ENCODE results near the gene ANXA4. TPM values are rescaled to one million over a fixed set of nuclear protein-coding genes. Genes with fewer than 3 reads are reported as not detected.

The ANXA4 gene
- total and polyA plus RNA-seq, 2 of the 13 experiments (the other 11 are each of a cell fraction or from before 2014, with no cell fraction given), result 155 to 168 TPM

DNA sequence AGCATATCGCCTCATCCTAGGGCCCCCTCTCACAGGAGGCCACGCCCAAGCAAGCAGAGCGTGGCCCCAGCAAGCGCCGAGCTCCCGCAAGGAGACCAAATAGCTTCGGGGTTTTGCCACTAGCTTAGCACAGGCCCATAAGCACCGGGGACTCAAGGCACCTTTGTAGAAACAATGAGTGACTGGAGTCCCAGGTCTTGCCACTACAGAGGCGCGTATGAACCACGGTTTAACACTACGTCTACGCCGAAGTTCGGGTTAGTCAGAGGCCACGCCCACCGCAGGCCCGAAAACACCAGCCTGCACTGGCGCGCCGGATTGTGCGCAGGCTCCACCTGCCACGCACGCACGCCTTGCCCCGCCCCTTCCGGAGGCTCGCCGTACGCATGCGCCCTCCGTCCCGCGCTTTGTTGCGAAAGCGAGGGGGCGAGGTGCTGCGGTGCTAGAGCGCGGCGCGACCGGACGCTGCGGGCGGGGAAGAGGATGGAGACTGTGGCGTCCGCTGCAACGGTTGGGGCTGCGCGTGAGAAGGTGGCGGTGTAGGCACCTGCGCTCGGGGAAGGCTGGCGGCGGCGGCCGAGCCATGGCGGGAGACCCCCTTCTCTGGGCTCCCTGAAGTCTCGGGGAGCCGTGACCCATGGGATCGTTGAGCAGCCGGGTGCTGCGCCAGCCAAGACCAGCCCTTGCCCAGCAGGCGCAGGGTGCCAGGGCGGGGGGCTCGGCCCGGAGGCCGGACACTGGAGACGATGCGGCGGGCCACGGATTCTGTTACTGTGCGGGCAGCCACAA, 87.5 kb downstream of the ANXA4 start, which contains the start of gene GMCL1 (continued):
- TF ChIP-seq RBM39 (IDR thresholded peaks at IDR 0.05; ENCODE audit: low read depth, low read length, poor library complexity, severe bottlenecking) (no peak), ZNF768 (CRISPR knock-in tag; IDR thresholded peaks at IDR 0.05) (peak; percentile 54; the same call in 1 of the 2 replicates), ARNT (IDR thresholded peaks at IDR 0.05) (no peak), MBNL3 (CRISPR knock-in tag; conservative IDR thresholded peaks at IDR 0.05) (no peak), SMAD9 (CRISPR knock-in tag; IDR thresholded peaks at IDR 0.05) (peak; percentile 77; the same call in 1 of the 2 replicates), ZBTB21 (CRISPR knock-in tag; IDR thresholded peaks at IDR 0.05) (no peak; the same call in 1 of the 2 replicates), TP53 (CRISPR knock-in tag; conservative IDR thresholded peaks at IDR 0.05) (no peak; the same call in 1 of the 2 replicates), ZNF3 (CRISPR knock-in tag; IDR thresholded peaks at IDR 0.05) (no peak), PAF1 (CRISPR knock-in tag; IDR thresholded peaks at IDR 0.05) (no peak), EHMT2 (IDR thresholded peaks at IDR 0.05; ENCODE audit: borderline replicate concordance, low read depth, low read length) (no peak), RORA (CRISPR knock-in tag; IDR thresholded peaks at IDR 0.05) (no peak), JARID2 (CRISPR knock-in tag; IDR thresholded peaks at IDR 0.05; ENCODE audit: insufficient replicate concordance) (peak; percentile 98), BORCS8-MEF2B (CRISPR knock-in tag; IDR thresholded peaks at IDR 0.05) (peak; percentile 87; the same call in 1 of the 2 replicates), ZNF569 (CRISPR knock-in tag; IDR thresholded peaks at IDR 0.05; ENCODE audit: borderline replicate concordance) (no peak), KDM3A (CRISPR knock-in tag; IDR thresholded peaks at IDR 0.05; ENCODE audit: low read depth) (peak; percentile 98), YEATS4 (CRISPR knock-in tag; IDR thresholded peaks at IDR 0.05; ENCODE audit: borderline replicate concordance) (peak; percentile 99), REXO4 (CRISPR knock-in tag; IDR thresholded peaks at IDR 0.05; ENCODE audit: borderline replicate concordance) (peak; percentile 29; the same call in 1 of the 2 replicates), DNMT3B (CRISPR knock-in tag; conservative IDR thresholded peaks at IDR 0.05) (peak; percentile 91; the same call in 1 of the 2 replicates), ZNF230 (CRISPR knock-in tag; IDR thresholded peaks at IDR 0.05) (peak; percentile 96), LCORL (IDR thresholded peaks at IDR 0.05) (no peak), LCORL (CRISPR knock-in tag; IDR thresholded peaks at IDR 0.05) (peak; percentile 97), ZNF382 (CRISPR knock-in tag; IDR thresholded peaks at IDR 0.05; ENCODE audit: borderline replicate concordance) (no peak)
- TF ChIP-seq, protein P1, sequence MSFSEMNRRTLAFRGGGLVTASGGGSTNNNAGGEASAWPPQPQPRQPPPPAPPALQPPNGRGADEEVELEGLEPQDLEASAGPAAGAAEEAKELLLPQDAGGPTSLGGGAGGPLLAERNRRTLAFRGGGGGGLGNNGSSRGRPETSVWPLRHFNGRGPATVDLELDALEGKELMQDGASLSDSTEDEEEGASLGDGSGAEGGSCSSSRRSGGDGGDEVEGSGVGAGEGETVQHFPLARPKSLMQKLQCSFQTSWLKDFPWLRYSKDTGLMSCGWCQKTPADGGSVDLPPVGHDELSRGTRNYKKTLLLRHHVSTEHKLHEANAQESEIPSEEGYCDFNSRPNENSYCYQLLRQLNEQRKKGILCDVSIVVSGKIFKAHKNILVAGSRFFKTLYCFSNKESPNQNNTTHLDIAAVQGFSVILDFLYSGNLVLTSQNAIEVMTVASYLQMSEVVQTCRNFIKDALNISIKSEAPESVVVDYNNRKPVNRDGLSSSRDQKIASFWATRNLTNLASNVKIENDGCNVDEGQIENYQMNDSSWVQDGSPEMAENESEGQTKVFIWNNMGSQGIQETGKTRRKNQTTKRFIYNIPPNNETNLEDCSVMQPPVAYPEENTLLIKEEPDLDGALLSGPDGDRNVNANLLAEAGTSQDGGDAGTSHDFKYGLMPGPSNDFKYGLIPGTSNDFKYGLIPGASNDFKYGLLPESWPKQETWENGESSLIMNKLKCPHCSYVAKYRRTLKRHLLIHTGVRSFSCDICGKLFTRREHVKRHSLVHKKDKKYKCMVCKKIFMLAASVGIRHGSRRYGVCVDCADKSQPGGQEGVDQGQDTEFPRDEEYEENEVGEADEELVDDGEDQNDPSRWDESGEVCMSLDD (CRISPR knock-in tag; IDR thresholded peaks at IDR 0.05; ENCODE audit: borderline replicate concordance), result no peak
- TF ChIP-seq, protein P2, sequence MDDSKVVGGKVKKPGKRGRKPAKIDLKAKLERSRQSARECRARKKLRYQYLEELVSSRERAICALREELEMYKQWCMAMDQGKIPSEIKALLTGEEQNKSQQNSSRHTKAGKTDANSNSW (CRISPR knock-in tag; IDR thresholded peaks at IDR 0.05; ENCODE audit: borderline replicate concordance), result peak; percentile 96
- TF ChIP-seq, protein P3, sequence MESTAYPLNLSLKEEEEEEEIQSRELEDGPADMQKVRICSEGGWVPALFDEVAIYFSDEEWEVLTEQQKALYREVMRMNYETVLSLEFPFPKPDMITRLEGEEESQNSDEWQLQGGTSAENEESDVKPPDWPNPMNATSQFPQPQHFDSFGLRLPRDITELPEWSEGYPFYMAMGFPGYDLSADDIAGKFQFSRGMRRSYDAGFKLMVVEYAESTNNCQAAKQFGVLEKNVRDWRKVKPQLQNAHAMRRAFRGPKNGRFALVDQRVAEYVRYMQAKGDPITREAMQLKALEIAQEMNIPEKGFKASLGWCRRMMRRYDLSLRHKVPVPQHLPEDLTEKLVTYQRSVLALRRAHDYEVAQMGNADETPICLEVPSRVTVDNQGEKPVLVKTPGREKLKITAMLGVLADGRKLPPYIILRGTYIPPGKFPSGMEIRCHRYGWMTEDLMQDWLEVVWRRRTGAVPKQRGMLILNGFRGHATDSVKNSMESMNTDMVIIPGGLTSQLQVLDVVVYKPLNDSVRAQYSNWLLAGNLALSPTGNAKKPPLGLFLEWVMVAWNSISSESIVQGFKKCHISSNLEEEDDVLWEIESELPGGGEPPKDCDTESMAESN (CRISPR knock-in tag; conservative IDR thresholded peaks at IDR 0.05), result peak; percentile 96

Measured in HepG2 (cell line).